Measurements from ENCODE around the gene LSM14A.
A peak's percentile ranks its signal among the peaks of the same experiment; 100 is the strongest.

- TF ChIP-seq ZNF791 (tag by site-specific recombination; IDR thresholded peaks at IDR 0.05) = no peak
- TF ChIP-seq, protein P1, sequence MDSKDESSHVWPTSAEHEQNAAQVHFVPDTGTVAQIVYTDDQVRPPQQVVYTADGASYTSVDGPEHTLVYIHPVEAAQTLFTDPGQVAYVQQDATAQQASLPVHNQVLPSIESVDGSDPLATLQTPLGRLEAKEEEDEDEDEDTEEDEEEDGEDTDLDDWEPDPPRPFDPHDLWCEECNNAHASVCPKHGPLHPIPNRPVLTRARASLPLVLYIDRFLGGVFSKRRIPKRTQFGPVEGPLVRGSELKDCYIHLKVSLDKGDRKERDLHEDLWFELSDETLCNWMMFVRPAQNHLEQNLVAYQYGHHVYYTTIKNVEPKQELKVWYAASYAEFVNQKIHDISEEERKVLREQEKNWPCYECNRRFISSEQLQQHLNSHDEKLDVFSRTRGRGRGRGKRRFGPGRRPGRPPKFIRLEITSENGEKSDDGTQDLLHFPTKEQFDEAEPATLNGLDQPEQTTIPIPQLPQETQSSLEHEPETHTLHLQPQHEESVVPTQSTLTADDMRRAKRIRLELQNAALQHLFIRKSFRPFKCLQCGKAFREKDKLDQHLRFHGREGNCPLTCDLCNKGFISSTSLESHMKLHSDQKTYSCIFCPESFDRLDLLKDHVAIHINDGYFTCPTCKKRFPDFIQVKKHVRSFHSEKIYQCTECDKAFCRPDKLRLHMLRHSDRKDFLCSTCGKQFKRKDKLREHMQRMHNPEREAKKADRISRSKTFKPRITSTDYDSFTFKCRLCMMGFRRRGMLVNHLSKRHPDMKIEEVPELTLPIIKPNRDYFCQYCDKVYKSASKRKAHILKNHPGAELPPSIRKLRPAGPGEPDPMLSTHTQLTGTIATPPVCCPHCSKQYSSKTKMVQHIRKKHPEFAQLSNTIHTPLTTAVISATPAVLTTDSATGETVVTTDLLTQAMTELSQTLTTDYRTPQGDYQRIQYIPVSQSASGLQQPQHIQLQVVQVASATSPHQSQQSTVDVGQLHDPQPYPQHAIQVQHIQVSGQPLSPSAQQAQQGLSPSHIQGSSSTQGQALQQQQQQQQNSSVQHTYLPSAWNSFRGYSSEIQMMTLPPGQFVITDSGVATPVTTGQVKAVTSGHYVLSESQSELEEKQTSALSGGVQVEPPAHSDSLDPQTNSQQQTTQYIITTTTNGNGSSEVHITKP (tag by site-specific recombination; IDR thresholded peaks at IDR 0.05) = peak; percentile 95
- TF ChIP-seq ZNF239 (tag by site-specific recombination; IDR thresholded peaks at IDR 0.05) = no peak
- no peak for TF ChIP-seq CTCF (tag by site-specific recombination; IDR thresholded peaks at IDR 0.05)
- no peak for TF ChIP-seq YY1 (tag by site-specific recombination; IDR thresholded peaks at IDR 0.05)
- no peak for TF ChIP-seq ZNF138 (tag by site-specific recombination; IDR thresholded peaks at IDR 0.05; ENCODE audit: borderline replicate concordance)
- TF ChIP-seq ZNF426 (tag by site-specific recombination; IDR thresholded peaks at IDR 0.05) = no peak
- no peak for TF ChIP-seq ZNF707 (tag by site-specific recombination; IDR thresholded peaks at IDR 0.05)
- no peak for TF ChIP-seq ZNF274 (IDR thresholded peaks at IDR 0.05; ENCODE audit: low read length)
- no peak for TF ChIP-seq ZNF274 (tag by site-specific recombination; IDR thresholded peaks at IDR 0.05; ENCODE audit: borderline replicate concordance)
- no peak for TF ChIP-seq ZNF121 (tag by site-specific recombination; IDR thresholded peaks at IDR 0.05)
- TF ChIP-seq ZNF404 (tag by site-specific recombination; IDR thresholded peaks at IDR 0.05) = no peak
- no peak for TF ChIP-seq HOXC10 (CRISPR knock-in tag; IDR thresholded peaks at IDR 0.05)
- TF ChIP-seq ZNF211 (tag by site-specific recombination; IDR thresholded peaks at IDR 0.05; ENCODE audit: low read depth) = no peak
- no peak for TF ChIP-seq REST (tag by site-specific recombination; IDR thresholded peaks at IDR 0.05)
These were observed 1.1 kb downstream of the LSM14A start for GRCh38 chr19:34173193-34173956.
